HCT116 (cell line): ENCODE results near the gene HBG2. TPM values are rescaled to one million over a fixed set of nuclear protein-coding genes. Genes with fewer than 3 reads are reported as not detected.

Source experiments
- ATAC-seq: fragments of 200-7000 bp; cut with Tn5 transposase; 2 replicates; pipeline ENCODE4 v1.9.1; 2020; ENCODE audit warnings: mild to moderate bottlenecking, moderate library complexity
- BruUV-seq: library from RNA; stranded (reverse); fragments of 400-500 nt; replicated peaks from 2 replicates; lab custom pipeline; 2021; lab: Mats Ljungman, UMichigan
- CTCF ChIA-PET: fragments of 300-600 bp; sonication (Branson Sonifier 250); formaldehyde crosslinking; loops from one replicate; lab custom pipeline; 2021; ENCODE audit warnings: antibody characterized with exemption; lab: Charles Lee
- POLR2A ChIA-PET: fragments of 300-600, 350-600 bp; sonication (Branson Sonifier 250); formaldehyde crosslinking; loops from one replicate; lab custom pipeline; 2021; ENCODE audit warnings: antibody characterized with exemption; lab: Charles Lee
- RAD21 ChIA-PET, 2 experiments: fragments of 300-600 bp; sonication (Branson Sonifier 250); formaldehyde crosslinking; loops; one replicate each; lab custom pipeline; 2023; ENCODE audit warnings: low total read pairs in 2 of 2; ENCODE audit not compliant: uncharacterized antibody in 2 of 2, unreplicated experiment in 2 of 2, low non-redundant PET in 1 of 2; lab: Charles Lee
- DNase-seq: peaks from one replicate; pipeline ENCODE4 v3.0.0-alpha.2; 2010; ENCODE audit warnings: low read depth, low spot score
- H2AFZ ChIP-seq: fragments of 200-600 bp; shearing (Covaris generic), sonication (generic); 2 replicates; pipeline ENCODE4 v1.6.1; 2017; ENCODE audit warnings: low read depth, mixed run types, mixed read lengths, antibody characterized with exemption, low read length; ENCODE audit not compliant: poor library complexity, severe bottlenecking
- H3K27ac ChIP-seq: 2 replicates; pipeline ENCODE4 v1.5.1; 2012; ENCODE audit warnings: low read depth, low read length
- H3K27me3 ChIP-seq: fragments of 200-600 bp; sonication (generic); 2 replicates; pipeline ENCODE4 v1.6.1; 2016; ENCODE audit warnings: mixed run types, low read length, mixed read lengths; ENCODE audit not compliant: insufficient read depth
- H3K36me3 ChIP-seq, 2 experiments: fragments of 200-500 bp in 1 of 2; fragments of 200-600 bp in 1 of 2; sonication (Bioruptor generic) in 1 of 2; sonication (generic) in 1 of 2; 2 replicates each; pipeline versions ENCODE4 v1.5.1 to v1.6.1; 2014 to 2016; ENCODE audit warnings: low read length in 2 of 2, inconsistent platforms in 1 of 2, mixed read lengths in 1 of 2, mixed run types in 1 of 2; ENCODE audit not compliant: insufficient read depth in 2 of 2, control insufficient read depth in 1 of 2
- H3K4me1 ChIP-seq, 2 experiments: fragments of 200-600 bp in 1 of 2; sonication (generic) in 1 of 2; 2 replicates each; pipeline versions ENCODE4 v1.5.1 to v1.6.1; 2012 to 2017; ENCODE audit warnings: low read length in 2 of 2, inconsistent platforms in 1 of 2, mild to moderate bottlenecking in 1 of 2, mixed read lengths in 1 of 2, mixed run types in 1 of 2, moderate library complexity in 1 of 2; ENCODE audit not compliant: insufficient read depth in 2 of 2, control insufficient read depth in 1 of 2
- H3K4me2 ChIP-seq: fragments of 200-600 bp; sonication (generic); 2 replicates; pipeline ENCODE4 v1.6.1; 2017; ENCODE audit warnings: mixed run types, low read length, mixed read lengths
- H3K4me3 ChIP-seq, 2 experiments: fragments of 200-600 bp in 1 of 2; sonication (generic) in 1 of 2; replicated peaks in 1 of 2; 2 replicates each; pipeline ENCODE4 v1.5.1; 2011 to 2016; ENCODE audit warnings: low read length in 2 of 2, control low read depth in 1 of 2, low read depth in 1 of 2, mild to moderate bottlenecking in 1 of 2, mixed read lengths in 1 of 2, mixed run types in 1 of 2
- H3K79me2 ChIP-seq: fragments of 200-600 bp; sonication (generic); 2 replicates; pipeline ENCODE4 v1.6.1; 2017; ENCODE audit warnings: mild to moderate bottlenecking, mixed run types, low read length, moderate library complexity, mixed read lengths; ENCODE audit not compliant: insufficient read depth
- H3K9ac ChIP-seq: fragments of 200-600 bp; sonication (generic); 2 replicates; pipeline ENCODE4 v1.6.1; 2016; ENCODE audit warnings: low read length, mixed read lengths
- H3K9me2 ChIP-seq: fragments of 200-600 bp; sonication (generic), shearing (Covaris generic); 2 replicates; pipeline ENCODE4 v1.6.1; 2017; ENCODE audit warnings: mixed run types, mild to moderate bottlenecking, moderate library complexity; ENCODE audit not compliant: insufficient read depth
- H3K9me3 ChIP-seq, 2 experiments: fragments of 200-500 bp in 1 of 2; fragments of 200-600 bp in 1 of 2; sonication (Bioruptor generic) in 1 of 2; sonication (generic) in 1 of 2; 2 replicates each; pipeline ENCODE4 v1.6.1; 2014 to 2017; ENCODE audit warnings: low read length in 2 of 2, mixed read lengths in 2 of 2, inconsistent platforms in 1 of 2, low read depth in 1 of 2, mild to moderate bottlenecking in 1 of 2, mixed run types in 1 of 2, moderate library complexity in 1 of 2; ENCODE audit not compliant: control insufficient read depth in 1 of 2, insufficient read depth in 1 of 2
- H4K20me1 ChIP-seq: fragments of 200-600 bp; sonication (generic), shearing (Covaris generic); 2 replicates; pipeline ENCODE4 v1.6.1; 2017; ENCODE audit warnings: mixed run types, mild to moderate bottlenecking, moderate library complexity; ENCODE audit not compliant: insufficient read depth
- ATF3 ChIP-seq: IDR thresholded peaks from 2 replicates; pipeline ENCODE4 v1.6.1; 2012
- CTCF ChIP-seq, 3 experiments: fragments of 200-600 bp in 1 of 3; sonication (generic) in 1 of 3; IDR thresholded peaks in 2 of 3; conservative IDR thresholded peaks in 1 of 3; 2 replicates each; pipeline ENCODE4 v1.5.1; 2012 to 2017; ENCODE audit warnings: low read depth in 2 of 3, low read length in 2 of 3, antibody characterized with exemption in 1 of 3, borderline replicate concordance in 1 of 3, control low read depth in 1 of 3, mild to moderate bottlenecking in 1 of 3, mixed read lengths in 1 of 3, mixed run types in 1 of 3, moderate library complexity in 1 of 3; ENCODE audit not compliant: insufficient read depth in 1 of 3
- MAX ChIP-seq: IDR thresholded peaks from 2 replicates; pipeline ENCODE4 v1.6.1; 2012
- POLR2AphosphoS5 ChIP-seq: IDR thresholded peaks from 2 replicates; pipeline ENCODE4 v1.6.1; 2011; ENCODE audit warnings: mild to moderate bottlenecking, low read depth, low read length, moderate library complexity
- SIN3A ChIP-seq: IDR thresholded peaks from 2 replicates; pipeline ENCODE4 v1.6.1; 2012; ENCODE audit warnings: low read depth
- SP1 ChIP-seq: IDR thresholded peaks from 2 replicates; pipeline ENCODE4 v1.6.1; 2012; ENCODE audit warnings: low read depth
- SRF ChIP-seq: IDR thresholded peaks from 2 replicates; pipeline ENCODE4 v1.6.1; 2012; ENCODE audit warnings: low read depth
- TCF7L2 ChIP-seq: IDR thresholded peaks from 2 replicates; pipeline ENCODE4 v1.7.0; 2011; ENCODE audit warnings: borderline replicate concordance, inconsistent platforms; ENCODE audit not compliant: insufficient read depth, insufficient read length; ENCODE audit errors: extremely low read depth
- YY1 ChIP-seq: IDR thresholded peaks from 2 replicates; pipeline ENCODE4 v1.6.1; 2011; ENCODE audit warnings: low read length, low read depth, moderate library complexity, mild to moderate bottlenecking; ENCODE audit not compliant: insufficient replicate concordance; ENCODE audit errors: extremely low read depth
- intact Hi-C: fragments of 100-400 bp; cut with micrococcal nuclease; formaldehyde crosslinking; loops from 2 replicates; pipeline ENCODE4 v1.10.0; 2022
- total RNA-seq: library from RNA; stranded (reverse); gene quantifications from one replicate; pipeline ENCODE4 v1.2.1, GENCODE V29; 2021; ENCODE audit not compliant: unreplicated experiment

HBG2 gene
- total RNA-seq, 1 experiment from 2014 or later, result 48.1 TPM

DNA sequence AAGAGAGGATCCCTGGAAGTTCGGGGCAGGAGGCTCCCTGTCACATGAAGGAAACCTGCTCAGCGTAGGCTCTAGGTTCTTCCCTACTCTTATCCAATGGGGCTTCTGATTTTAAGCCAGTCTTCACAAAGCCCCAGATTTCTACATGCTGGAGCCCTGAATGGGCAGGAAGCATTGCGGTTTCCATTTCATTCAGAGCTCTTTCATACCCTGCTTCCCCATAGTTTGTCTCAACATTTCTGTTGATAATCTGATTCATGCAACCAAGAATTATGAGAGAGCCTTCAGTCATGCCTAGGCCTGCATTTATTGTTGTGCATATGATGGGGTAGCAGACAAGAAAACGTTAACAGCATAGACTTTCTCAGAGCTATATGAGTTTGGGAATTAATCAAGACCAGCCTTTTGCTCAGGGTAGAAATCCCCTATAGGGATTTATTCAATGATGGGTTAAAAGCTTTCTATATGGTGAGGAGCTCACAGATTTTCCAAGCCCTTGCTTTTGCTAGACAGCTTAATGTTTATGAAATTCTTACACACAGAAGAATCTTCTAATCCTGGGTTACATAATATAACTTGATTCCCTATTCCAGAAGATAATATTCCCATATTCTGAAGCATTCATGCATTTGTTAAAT is 31.2 kb upstream of the HBG2 start:
- POLR2A ChIA-PET, result no interaction called here
- H3K9me2 ChIP-seq, result no peaks in the 10 kb centered on the region
- H4K20me1 ChIP-seq, result no peaks in the 10 kb centered on the region
- intact Hi-C loops, result no loop called here
- RAD21 ChIA-PET, result no interaction called here
- H3K4me1 ChIP-seq, result peaks cover 11 to 20% of the 10 kb centered on the region in 2 experiments
- no peak for TF ChIP-seq SRF
- no peak for TF ChIP-seq ATF3
- TF ChIP-seq SP1, result no peak
- TF ChIP-seq CTCF (IDR thresholded peaks at IDR 0.05 in 2 of 3, conservative IDR thresholded peaks at IDR 0.05 in 1 of 3; ENCODE audit: borderline replicate concordance in 1 of 3, insufficient read depth in 1 of 3, low read depth in 2 of 3, low read length in 2 of 3), result no peak
- TF ChIP-seq SIN3A, result no peak
- no peak for TF ChIP-seq TCF7L2
- no peak for TF ChIP-seq MAX
- TF ChIP-seq POLR2AphosphoS5, result no peak
- TF ChIP-seq YY1, result no peak
- TF ChIP-seq, all 23 proteins: peak for 0
- Histone ChIP-seq H3K79me2 (no peaks in the 10 kb centered on the region), H3K4me3 (no peak overlapping the region), H3K4me2 (no peak overlapping the region), H3K27ac (no peak overlapping the region), H2AFZ (no peak overlapping the region), H3K9ac (no peak overlapping the region), H3K36me3 (no peaks in the 10 kb centered on the region), H3K27me3 (no peaks in the 10 kb centered on the region), H3K9me3 (no peaks in the 10 kb centered on the region)
- DNase-seq (no peak), ATAC-seq (no peak)
- CTCF ChIA-PET, result no interaction called here
- no TSS peak for BruUV-seq
